ENCODE measurements around the gene ADAM12. TPM values are rescaled to one million over a fixed set of nuclear protein-coding genes. Genes with fewer than 3 reads are reported as not detected.

ADAM12 gene
- total and polyA plus RNA-seq, 2 donors (not counting 3 experiments of a cell fraction or from before 2014, with no cell fraction given) = 0.22 to 0.33 TPM

- no TSS peak for BruUV-seq (replicated peaks)
Observed at GRCh38 chr10:126130271-126130710, 258.0 kb downstream of the ADAM12 start.

More at GRCh38 chr10:126130271-126130710, 258.0 kb downstream of the ADAM12 start:
- ChIA-PET CTCF (interaction anchor here (1.0 kb wide), 1 partner anchor 8 kb away, joined by 4 read pairs; no protein-coding TSS in a partner anchor), POLR2A (no interaction called here)
- DNase-seq (ENCODE audit: low read depth, low spot score) (no peak), FAIRE-seq (no peak)
- no peaks in the 10 kb centered on the region for H3K27me3 ChIP-seq (ENCODE audit: control insufficient read depth in 2 of 2, insufficient read depth in 2 of 2, low read length in 2 of 2)
- no peaks in the 10 kb centered on the region for H3K9me1 ChIP-seq (replicated peaks; ENCODE audit: control insufficient read depth, extremely low read depth, insufficient read depth, low read length)
- dilution Hi-C loops (cut with MboI; ENCODE audit: extremely low pct_ligation_motif_present, low sequenced_read_pairs) (no loop called here), intact Hi-C loops (cut with micrococcal nuclease) (no loop called here)
- no peak overlapping the region for H3K27ac ChIP-seq (ENCODE audit: insufficient read depth, low read depth, low read length)
- no peak overlapping the region for H2AFZ ChIP-seq (ENCODE audit: low read depth, low read length)
- TF ChIP-seq POLR2A (IDR thresholded peaks at IDR 0.05; ENCODE audit: low read depth, low read length) (no peak), POLR2AphosphoS5 (IDR thresholded peaks at IDR 0.05; ENCODE audit: insufficient read depth, low read depth, low read length) (no peak), MYC (IDR thresholded peaks at IDR 0.05; ENCODE audit: low read depth, low read length) (no peak), EZH2 (IDR thresholded peaks at IDR 0.05; ENCODE audit: borderline replicate concordance, low read depth, low read length, severe bottlenecking) (no peak), MAX (IDR thresholded peaks at IDR 0.05; ENCODE audit: insufficient read depth, insufficient read length) (no peak), CTCF (IDR thresholded peaks at IDR 0.05; ENCODE audit: extremely low read depth in 1 of 2, insufficient read depth in 1 of 2, low read depth in 1 of 2, low read length in 2 of 2) (no peak), JUN (IDR thresholded peaks at IDR 0.05; ENCODE audit: borderline replicate concordance, insufficient read depth, insufficient read length, low read depth) (no peak), GATA2 (IDR thresholded peaks at IDR 0.05; ENCODE audit: insufficient read depth, insufficient read length, low read depth, low read length) (no peak), FOS (IDR thresholded peaks at IDR 0.05; ENCODE audit: borderline replicate concordance, insufficient read depth, low read length) (no peak)
- no peaks in the 10 kb centered on the region for H4K20me1 ChIP-seq (replicated peaks; ENCODE audit: control insufficient read depth, extremely low read depth, insufficient read depth, low read length)
- H3K9ac ChIP-seq (replicated peaks; ENCODE audit: extremely low read depth, insufficient read depth, low read length) = no peak overlapping the region
- no peaks in the 10 kb centered on the region for H3K36me3 ChIP-seq (ENCODE audit: control insufficient read depth in 2 of 2, extremely low read depth in 1 of 2, insufficient read depth in 2 of 2, low read length in 2 of 2)
- H3K4me1 ChIP-seq (ENCODE audit: control insufficient read depth, extremely low read depth, insufficient read depth, low read length) = no peaks in the 10 kb centered on the region
- H3K79me2 ChIP-seq (ENCODE audit: control insufficient read depth, insufficient read depth, low read length) = no peaks in the 10 kb centered on the region
- no peaks in the 10 kb centered on the region for H3K9me3 ChIP-seq (replicated peaks; ENCODE audit: control insufficient read depth, insufficient read depth, low read length)
- H3K4me2 ChIP-seq (ENCODE audit: insufficient read depth, low read length) = no peak overlapping the region
- H3K4me3 ChIP-seq (replicated peaks in 1 of 3; ENCODE audit: insufficient read depth in 1 of 3, low read depth in 1 of 3, low read length in 3 of 3) = no peak overlapping the region
